Endothelial cell of umbilical vein (primary cell): Measurements from ENCODE around the gene TTC1. TPM values are rescaled to one million over a fixed set of nuclear protein-coding genes. Genes with fewer than 3 reads are reported as not detected.

Experiments
- BruUV-seq: library from RNA; stranded (reverse); fragments of 400-500 nt; replicated peaks from 2 replicates; lab custom pipeline; 2021; lab: Mats Ljungman, UMichigan
- CTCF ChIA-PET: fragments of 300-600, 350-600 bp; sonication (Branson Sonifier 250); formaldehyde crosslinking; loops from one replicate; lab custom pipeline; 2021; ENCODE audit warnings: antibody characterized with exemption, inconsistent platforms; lab: Charles Lee
- POLR2A ChIA-PET: fragments of 300-600, 350-600 bp; sonication (Branson Sonifier 250); formaldehyde crosslinking; loops from one replicate; lab custom pipeline; 2021; ENCODE audit warnings: antibody characterized with exemption, inconsistent platforms; lab: Charles Lee
- DNase-seq: peaks from one replicate; pipeline ENCODE4 v3.0.0-alpha.2; 2011; ENCODE audit warnings: low read depth, low spot score
- FAIRE-seq: peaks from 2 replicates; lab custom pipeline; 2011; peaks lifted over from hg19 to GRCh38; lab: Jason Lieb, UNC
- H2AFZ ChIP-seq: 2 replicates; pipeline ENCODE4 v1.6.0; 2012; ENCODE audit warnings: low read depth, low read length, control low read depth, inconsistent platforms
- H3K27ac ChIP-seq: 2 replicates; pipeline ENCODE4 v1.5.1; 2011; ENCODE audit warnings: low read depth, mild to moderate bottlenecking, control low read depth, low read length, moderate library complexity; ENCODE audit not compliant: insufficient read depth
- H3K27me3 ChIP-seq, 2 experiments: 2 replicates each; pipeline versions ENCODE4 v1.6.0 to v1.6.1; 2011; ENCODE audit warnings: low read length in 2 of 2, mixed read lengths in 1 of 2; ENCODE audit not compliant: control insufficient read depth in 2 of 2, insufficient read depth in 2 of 2
- H3K36me3 ChIP-seq, 2 experiments: 2 replicates in 1 of 2; 3 replicates in 1 of 2; pipeline ENCODE4 v1.5.1; 2011; ENCODE audit warnings: low read length in 2 of 2, mild to moderate bottlenecking in 1 of 2, moderate library complexity in 1 of 2; ENCODE audit not compliant: control insufficient read depth in 2 of 2, insufficient read depth in 2 of 2; ENCODE audit errors: extremely low read depth in 1 of 2
- H3K4me1 ChIP-seq: 3 replicates; pipeline ENCODE4 v1.5.1; 2011; ENCODE audit warnings: mild to moderate bottlenecking, low read length; ENCODE audit not compliant: control insufficient read depth, insufficient read depth; ENCODE audit errors: extremely low read depth
- H3K4me2 ChIP-seq: 2 replicates; pipeline ENCODE4 v1.6.1; 2011; ENCODE audit warnings: low read length, control low read depth, mixed read lengths; ENCODE audit not compliant: insufficient read depth
- H3K4me3 ChIP-seq, 3 experiments: fragments of 200-600 bp in 1 of 3; sonication (generic), shearing (Covaris generic) in 1 of 3; replicated peaks in 1 of 3; 2 replicates each; pipeline ENCODE4 v1.5.1; 2011 to 2016; ENCODE audit warnings: control low read depth in 3 of 3, low read length in 3 of 3, mild to moderate bottlenecking in 2 of 3, inconsistent platforms in 1 of 3, low read depth in 1 of 3, moderate library complexity in 1 of 3; ENCODE audit not compliant: insufficient read depth in 1 of 3
- H3K79me2 ChIP-seq: 2 replicates; pipeline ENCODE4 v1.6.0; 2012; ENCODE audit warnings: low read length, inconsistent platforms; ENCODE audit not compliant: control insufficient read depth, insufficient read depth
- H3K9ac ChIP-seq: replicated peaks from 2 replicates; pipeline ENCODE3; 2011; ENCODE audit warnings: low read length, control low read depth; ENCODE audit not compliant: insufficient read depth; ENCODE audit errors: extremely low read depth
- H3K9me1 ChIP-seq: replicated peaks from 3 replicates; pipeline ENCODE4 v1.6.0; 2011; ENCODE audit warnings: mild to moderate bottlenecking, low read length; ENCODE audit not compliant: control insufficient read depth, insufficient read depth; ENCODE audit errors: extremely low read depth
- H3K9me3 ChIP-seq: replicated peaks from 2 replicates; pipeline ENCODE4 v1.5.1; 2012; ENCODE audit warnings: low read length, inconsistent platforms; ENCODE audit not compliant: control insufficient read depth, insufficient read depth
- H4K20me1 ChIP-seq: replicated peaks from 2 replicates; pipeline ENCODE3; 2011; ENCODE audit warnings: mild to moderate bottlenecking, low read length; ENCODE audit not compliant: control insufficient read depth, insufficient read depth; ENCODE audit errors: extremely low read depth
- EZH2 ChIP-seq: IDR thresholded peaks from 2 replicates; pipeline ENCODE4 v1.6.1; 2012; ENCODE audit warnings: borderline replicate concordance, low read depth, mild to moderate bottlenecking, moderate library complexity, low read length, inconsistent platforms; ENCODE audit not compliant: severe bottlenecking
- FOS ChIP-seq: IDR thresholded peaks from 2 replicates; pipeline ENCODE4 v1.6.1; 2011; ENCODE audit warnings: mild to moderate bottlenecking, low read length, moderate library complexity, borderline replicate concordance; ENCODE audit not compliant: insufficient read depth
- GATA2 ChIP-seq: IDR thresholded peaks from 2 replicates; pipeline ENCODE4 v1.7.0; 2011; ENCODE audit warnings: low read depth, mild to moderate bottlenecking, moderate library complexity, mixed read lengths, low read length; ENCODE audit not compliant: insufficient read length, insufficient read depth
- JUN ChIP-seq: IDR thresholded peaks from 2 replicates; pipeline ENCODE4 v1.6.1; 2011; ENCODE audit warnings: borderline replicate concordance, low read depth; ENCODE audit not compliant: insufficient read length, insufficient read depth
- MYC ChIP-seq: IDR thresholded peaks from one replicate; pipeline ENCODE4 v1.6.1; 2011; ENCODE audit warnings: mild to moderate bottlenecking, low read depth, low read length
- POLR2A ChIP-seq: IDR thresholded peaks from 2 replicates; pipeline ENCODE4 v1.6.1; 2012; ENCODE audit warnings: low read depth, mild to moderate bottlenecking, control low read depth, low read length
- POLR2AphosphoS5 ChIP-seq: IDR thresholded peaks from 2 replicates; pipeline ENCODE4 v1.6.1; 2012; ENCODE audit warnings: low read depth, mild to moderate bottlenecking, control low read depth, low read length, moderate library complexity; ENCODE audit not compliant: insufficient read depth
- dilution Hi-C: fragments of 300-500 bp; cut with MboI; formaldehyde crosslinking; loops from one replicate; pipeline ENCODE4 v1.15.0; 2019; ENCODE audit warnings: low sequenced_read_pairs; ENCODE audit not compliant: extremely low pct_ligation_motif_present
- intact Hi-C: fragments of 100-400 bp; cut with micrococcal nuclease; formaldehyde crosslinking; loops from one replicate; pipeline ENCODE4 v1.10.0; 2022
- polyA plus RNA-seq, 4 experiments: library from polyadenylated mRNA; depleted of rRNA in 3 of 4; stranded (reverse) in 3 of 4; unstranded in 1 of 4; fragments of >200 nt; gene quantifications; 2 replicates each; pipeline versions ENCODE4 v1.2.1 to v1.2.3, GENCODE V29; 2011 to 2012; ENCODE audit warnings: missing spikeins in 1 of 4
- total RNA-seq: library from RNA; stranded (reverse); gene quantifications from 2 replicates; pipeline ENCODE4 v1.2.3, GENCODE V29; 2021
- TF ChIP-seq, protein P1 (sequence below): IDR thresholded peaks from 2 replicates; pipeline ENCODE4 v1.6.1; 2011; ENCODE audit not compliant: insufficient read depth, insufficient read length
- TF ChIP-seq, protein P2 (sequence below), 2 donors: IDR thresholded peaks; 1 replicate in 1 of 2; 2 replicates in 1 of 2; pipeline ENCODE4 v1.5.1; 2011; ENCODE audit warnings: low read length in 2 of 2, mild to moderate bottlenecking in 2 of 2, moderate library complexity in 2 of 2, control low read depth in 1 of 2, inconsistent platforms in 1 of 2, low read depth in 1 of 2; ENCODE audit not compliant: insufficient read depth in 1 of 2; ENCODE audit errors: extremely low read depth in 1 of 2

The TTC1 gene
- total and polyA plus RNA-seq, 2 donors (not counting 3 experiments of a cell fraction or from before 2014, with no cell fraction given) = 23.9 to 62.6 TPM

DNA sequence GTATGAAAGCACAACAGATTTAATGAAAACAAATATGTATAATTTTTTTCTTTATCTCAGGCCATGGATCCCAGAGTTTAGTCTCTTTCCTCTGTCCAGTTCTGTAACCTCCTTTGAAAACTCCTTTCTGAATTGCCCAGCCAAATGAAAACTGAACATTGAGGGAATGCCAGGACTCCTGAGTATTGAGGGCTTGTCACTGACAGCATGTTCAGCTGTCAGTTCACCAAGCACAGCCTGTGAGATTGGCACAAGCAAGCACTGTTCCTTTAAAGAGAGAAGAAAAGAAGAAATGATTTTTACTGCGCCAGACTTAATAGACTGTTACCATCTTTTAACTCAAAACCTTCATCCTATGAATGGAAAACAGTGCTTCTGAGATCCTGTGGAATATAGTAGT is 27.3 kb downstream of the TTC1 start:
- ChIA-PET POLR2A (no interaction called here), CTCF (interaction anchor here (2.7 kb wide), 1 partner anchor 14 kb away, joined by 13 read pairs; no protein-coding TSS in a partner anchor)
- H4K20me1 ChIP-seq = no peaks in the 10 kb centered on the region
- intact Hi-C loops = no loop called here
- no peaks in the 10 kb centered on the region for H3K79me2 ChIP-seq
- no peak for DNase-seq
- no peak for FAIRE-seq
- H3K9ac ChIP-seq = no peak overlapping the region
- H3K9me1 ChIP-seq = peaks cover 3% of the 10 kb centered on the region
- H3K9me3 ChIP-seq = no peaks in the 10 kb centered on the region
- H2AFZ ChIP-seq = no peak overlapping the region
- no TSS peak for BruUV-seq
- no peak overlapping the region for H3K4me3 ChIP-seq
- TF ChIP-seq, protein P1, sequence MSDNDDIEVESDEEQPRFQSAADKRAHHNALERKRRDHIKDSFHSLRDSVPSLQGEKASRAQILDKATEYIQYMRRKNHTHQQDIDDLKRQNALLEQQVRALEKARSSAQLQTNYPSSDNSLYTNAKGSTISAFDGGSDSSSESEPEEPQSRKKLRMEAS = no peak
- TF ChIP-seq, protein P2, sequence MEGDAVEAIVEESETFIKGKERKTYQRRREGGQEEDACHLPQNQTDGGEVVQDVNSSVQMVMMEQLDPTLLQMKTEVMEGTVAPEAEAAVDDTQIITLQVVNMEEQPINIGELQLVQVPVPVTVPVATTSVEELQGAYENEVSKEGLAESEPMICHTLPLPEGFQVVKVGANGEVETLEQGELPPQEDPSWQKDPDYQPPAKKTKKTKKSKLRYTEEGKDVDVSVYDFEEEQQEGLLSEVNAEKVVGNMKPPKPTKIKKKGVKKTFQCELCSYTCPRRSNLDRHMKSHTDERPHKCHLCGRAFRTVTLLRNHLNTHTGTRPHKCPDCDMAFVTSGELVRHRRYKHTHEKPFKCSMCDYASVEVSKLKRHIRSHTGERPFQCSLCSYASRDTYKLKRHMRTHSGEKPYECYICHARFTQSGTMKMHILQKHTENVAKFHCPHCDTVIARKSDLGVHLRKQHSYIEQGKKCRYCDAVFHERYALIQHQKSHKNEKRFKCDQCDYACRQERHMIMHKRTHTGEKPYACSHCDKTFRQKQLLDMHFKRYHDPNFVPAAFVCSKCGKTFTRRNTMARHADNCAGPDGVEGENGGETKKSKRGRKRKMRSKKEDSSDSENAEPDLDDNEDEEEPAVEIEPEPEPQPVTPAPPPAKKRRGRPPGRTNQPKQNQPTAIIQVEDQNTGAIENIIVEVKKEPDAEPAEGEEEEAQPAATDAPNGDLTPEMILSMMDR (IDR thresholded peaks at IDR 0.05; ENCODE audit: extremely low read depth in 1 of 2, insufficient read depth in 1 of 2, low read depth in 1 of 2, low read length in 2 of 2) = no peak
- no peak overlapping the region for H3K27ac ChIP-seq
- no peak overlapping the region for H3K4me2 ChIP-seq
- peaks cover 6% of the 10 kb centered on the region for H3K4me1 ChIP-seq
- peaks cover 5 to 11% of the 10 kb centered on the region in 2 experiments for H3K36me3 ChIP-seq
- no peaks in the 10 kb centered on the region for H3K27me3 ChIP-seq
- dilution Hi-C loops = no loop called here

GRCh38 chr5:160036884-160037283 is 27.9 kb downstream of the TTC1 start:
- Histone ChIP-seq H3K9me3 (no peaks in the 10 kb centered on the region), H3K4me3 (no peak overlapping the region), H3K9ac (no peak overlapping the region), H3K79me2 (no peaks in the 10 kb centered on the region), H2AFZ (no peak overlapping the region), H3K27ac (no peak overlapping the region), H3K4me2 (no peak overlapping the region), H3K27me3 (no peaks in the 10 kb centered on the region), H3K36me3 (peaks cover 5 to 9% of the 10 kb centered on the region in 2 experiments), H4K20me1 (no peaks in the 10 kb centered on the region), H3K9me1 (peaks cover 3% of the 10 kb centered on the region), H3K4me1 (peaks cover 6% of the 10 kb centered on the region)
- intact Hi-C loops = no loop called here
- DNase-seq (no peak), FAIRE-seq (no peak)
- no TSS peak for BruUV-seq
- dilution Hi-C loops = no loop called here
- ChIA-PET CTCF (no interaction called here), POLR2A (no interaction called here)
- no peak for TF ChIP-seq FOS
- no peak for TF ChIP-seq GATA2
- no peak for TF ChIP-seq POLR2A
- TF ChIP-seq JUN = no peak
- TF ChIP-seq MYC = no peak
- no peak for TF ChIP-seq EZH2
- TF ChIP-seq, protein P1 = no peak
- TF ChIP-seq, protein P2 (IDR thresholded peaks at IDR 0.05; ENCODE audit: extremely low read depth in 1 of 2, insufficient read depth in 1 of 2, low read depth in 1 of 2, low read length in 2 of 2) = no peak
- TF ChIP-seq POLR2AphosphoS5 = no peak
